DMS 273 (cell line): Measurements from ENCODE around the gene ANKRD12.

Source experiments
- DNase-seq: peaks from one replicate; lab custom pipeline; 2025; ENCODE audit not compliant: unreplicated experiment; lab: John Stamatoyannopoulos, UW

The ANKRD12 gene

GRCh38 chr18:9181275-9181674 lies 44.7 kb downstream of the ANKRD12 start:
- no peak for DNase-seq

- no peak for DNase-seq
Observed at GRCh38 chr18:9182852-9183399, 46.3 kb downstream of the ANKRD12 start.

GRCh38 chr18:9184998-9185613 lies 48.5 kb downstream of the ANKRD12 start:
- DNase-seq = no peak

- no peak for DNase-seq
Observed at GRCh38 chr18:9188359-9189231, 52.0 kb downstream of the ANKRD12 start.

GRCh38 chr18:9189491-9189890 lies 52.9 kb downstream of the ANKRD12 start:
- DNase-seq = no peak

GRCh38 chr18:9191658-9192256 lies 55.2 kb downstream of the ANKRD12 start:
- no peak for DNase-seq

GRCh38 chr18:9193031-9193430 lies 56.5 kb downstream of the ANKRD12 start:
- no peak for DNase-seq

GRCh38 chr18:9196568-9196967 lies 60.0 kb downstream of the ANKRD12 start:
- DNase-seq = no peak

GRCh38 chr18:9199681-9200080 lies 63.1 kb downstream of the ANKRD12 start:
- DNase-seq = no peak

- DNase-seq = no peak
Observed at GRCh38 chr18:9201224-9201623, 64.6 kb downstream of the ANKRD12 start.

GRCh38 chr18:9204659-9205058 lies 68.1 kb downstream of the ANKRD12 start:
- no peak for DNase-seq

GRCh38 chr18:9206421-9206820 lies 69.8 kb downstream of the ANKRD12 start:
- no peak for DNase-seq

GRCh38 chr18:9209279-9209678 lies 72.7 kb downstream of the ANKRD12 start:
- no peak for DNase-seq

- DNase-seq = no peak
Observed at GRCh38 chr18:9210966-9211365, 74.4 kb downstream of the ANKRD12 start.

- no peak for DNase-seq
Observed at GRCh38 chr18:9211955-9212354, 75.4 kb downstream of the ANKRD12 start.

- DNase-seq = no peak
Observed at GRCh38 chr18:9215221-9215933, 78.8 kb downstream of the ANKRD12 start.

GRCh38 chr18:9216459-9216858 lies 79.9 kb downstream of the ANKRD12 start:
- DNase-seq = no peak

GRCh38 chr18:9217743-9218451 lies 81.3 kb downstream of the ANKRD12 start:
- no peak for DNase-seq

- no peak for DNase-seq
Observed at GRCh38 chr18:9221040-9221439, 84.5 kb downstream of the ANKRD12 start.

- DNase-seq = no peak
Observed at GRCh38 chr18:9221661-9222060, 85.1 kb downstream of the ANKRD12 start.

GRCh38 chr18:9223356-9223755 lies 86.8 kb downstream of the ANKRD12 start:
- DNase-seq = no peak
